CD4-positive, alpha-beta T cell (primary cell): ENCODE results near the gene BRF1. TPM values are rescaled to one million over a fixed set of nuclear protein-coding genes. Genes with fewer than 3 reads are reported as not detected.

Source experiments
- ATAC-seq: fragments of 200-7000 bp; cut with Tn5 transposase; one replicate; pipeline ENCODE4 v1.10.0; 2022; ENCODE audit warnings: mild to moderate bottlenecking; ENCODE audit not compliant: poor library complexity
- CTCF ChIA-PET: fragments of 350-600 bp; sonication (Branson Sonifier 250); formaldehyde crosslinking; loops from one replicate; lab custom pipeline; 2021; ENCODE audit warnings: antibody characterized with exemption, inconsistent platforms; lab: Charles Lee
- POLR2A ChIA-PET: fragments of 350-600 bp; sonication (Branson Sonifier 250); formaldehyde crosslinking; loops from one replicate; lab custom pipeline; 2021; ENCODE audit warnings: antibody characterized with exemption, inconsistent platforms; lab: Charles Lee
- DNase-seq, 14 experiments: peaks; one replicate each; pipeline ENCODE4 v3.0.0-alpha.2; 2013 to 2020; ENCODE audit warnings: mixed read lengths in 2 of 14
- H3K27ac ChIP-seq, 2 donors: one replicate each; pipeline versions ENCODE4 v1.5.1 to v1.7.0; 2013; ENCODE audit warnings: low read length in 2 of 2, low read depth in 1 of 2, mild to moderate bottlenecking in 1 of 2
- H3K27me3 ChIP-seq, 2 experiments: 1 replicate in 1 of 2; 2 replicates in 1 of 2; pipeline versions ENCODE4 v1.6.1 to v1.7.0; 2013; ENCODE audit warnings: low read length in 2 of 2, control low read depth in 1 of 2, mild to moderate bottlenecking in 1 of 2, moderate library complexity in 1 of 2; ENCODE audit not compliant: insufficient read depth in 2 of 2, control insufficient read depth in 1 of 2
- H3K36me3 ChIP-seq: one replicate; pipeline ENCODE4 v1.6.1; 2013; ENCODE audit warnings: low read length, control low read depth; ENCODE audit not compliant: insufficient read depth
- H3K4me1 ChIP-seq: one replicate; pipeline ENCODE4 v1.6.1; 2013; ENCODE audit warnings: low read length, control low read depth; ENCODE audit not compliant: insufficient read depth
- H3K4me3 ChIP-seq: one replicate; pipeline ENCODE4 v1.5.1; 2013; ENCODE audit warnings: mild to moderate bottlenecking, low read length, moderate library complexity
- H3K9me3 ChIP-seq, 2 experiments: 1 replicate in 1 of 2; 2 replicates in 1 of 2; pipeline versions ENCODE4 v1.6.1 to v1.7.0; 2013; ENCODE audit warnings: low read length in 2 of 2, mild to moderate bottlenecking in 2 of 2, control low read depth in 1 of 2, moderate library complexity in 1 of 2; ENCODE audit not compliant: control insufficient read depth in 1 of 2, insufficient read depth in 1 of 2
- H3K27ac Mint-ChIP-seq: one replicate; pipeline ENCODE4 v1.8.0; 2020; ENCODE audit warnings: mixed read lengths
- H3K27me3 Mint-ChIP-seq: one replicate; pipeline ENCODE4 v1.8.0; 2021; ENCODE audit warnings: mixed read lengths
- H3K36me3 Mint-ChIP-seq: one replicate; pipeline ENCODE4 v1.8.0; 2021; ENCODE audit warnings: low read depth, mixed read lengths
- H3K4me1 Mint-ChIP-seq: one replicate; pipeline ENCODE4 v1.8.0; 2021; ENCODE audit warnings: low read depth, mixed read lengths
- H3K4me3 Mint-ChIP-seq: one replicate; pipeline ENCODE4 v1.8.0; 2020; ENCODE audit warnings: mild to moderate bottlenecking, mixed read lengths
- H3K9me3 Mint-ChIP-seq: one replicate; pipeline ENCODE4 v1.8.0; 2020; ENCODE audit warnings: mixed read lengths
- intact Hi-C, 2 experiments: fragments of 100-400 bp; cut with DNase I in 1 of 2; cut with micrococcal nuclease in 1 of 2; formaldehyde crosslinking; loops; one replicate each; pipeline versions ENCODE4 v1.15.1 to v1.9.0; 2023 to 2025; cut with DNase I, micrococcal nuclease
- total RNA-seq, 174 experiments: library from RNA in 2 of 174; stranded (reverse) in 2 of 174; gene quantifications; one replicate each; pipeline ENCODE4 v1.2.3 and lab custom pipeline; 2021 to 2026
- TF ChIP-seq, protein P1 (sequence below): fragments of 200-600 bp; IDR thresholded peaks from one replicate; pipeline ENCODE4 v1.8.0; 2022; ENCODE audit warnings: antibody characterized with exemption, mild to moderate bottlenecking

BRF1 gene
- total RNA-seq, 2 experiments from 2014 or later: 77.4 to 77.7 TPM

- Mint-ChIP-seq H3K4me3 (no peak overlapping the region), H3K27ac (no peak overlapping the region), H3K9me3 (no peaks in the 10 kb centered on the region), H3K4me1 (no peaks in the 10 kb centered on the region), H3K36me3 (peaks cover 58% of the 10 kb centered on the region), H3K27me3 (no peaks in the 10 kb centered on the region)
- Histone ChIP-seq H3K4me1 (no peaks in the 10 kb centered on the region), H3K27me3 (no peaks in the 10 kb centered on the region), H3K9me3 (no peaks in the 10 kb centered on the region), H3K27ac (no peak overlapping the region), H3K36me3 (peaks cover 80% of the 10 kb centered on the region), H3K4me3 (no peak overlapping the region)
- ATAC-seq: no peak
- no peak for DNase-seq
- ChIA-PET POLR2A (no interaction called here), CTCF (no interaction called here)
- TF ChIP-seq, protein P1, sequence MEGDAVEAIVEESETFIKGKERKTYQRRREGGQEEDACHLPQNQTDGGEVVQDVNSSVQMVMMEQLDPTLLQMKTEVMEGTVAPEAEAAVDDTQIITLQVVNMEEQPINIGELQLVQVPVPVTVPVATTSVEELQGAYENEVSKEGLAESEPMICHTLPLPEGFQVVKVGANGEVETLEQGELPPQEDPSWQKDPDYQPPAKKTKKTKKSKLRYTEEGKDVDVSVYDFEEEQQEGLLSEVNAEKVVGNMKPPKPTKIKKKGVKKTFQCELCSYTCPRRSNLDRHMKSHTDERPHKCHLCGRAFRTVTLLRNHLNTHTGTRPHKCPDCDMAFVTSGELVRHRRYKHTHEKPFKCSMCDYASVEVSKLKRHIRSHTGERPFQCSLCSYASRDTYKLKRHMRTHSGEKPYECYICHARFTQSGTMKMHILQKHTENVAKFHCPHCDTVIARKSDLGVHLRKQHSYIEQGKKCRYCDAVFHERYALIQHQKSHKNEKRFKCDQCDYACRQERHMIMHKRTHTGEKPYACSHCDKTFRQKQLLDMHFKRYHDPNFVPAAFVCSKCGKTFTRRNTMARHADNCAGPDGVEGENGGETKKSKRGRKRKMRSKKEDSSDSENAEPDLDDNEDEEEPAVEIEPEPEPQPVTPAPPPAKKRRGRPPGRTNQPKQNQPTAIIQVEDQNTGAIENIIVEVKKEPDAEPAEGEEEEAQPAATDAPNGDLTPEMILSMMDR: no peak
- intact Hi-C loops: no loop called here
Measured at GRCh38 chr14:105221598-105222178, 79.1 kb downstream of the BRF1 start.

GRCh38 chr14:105220699-105221597, 79.9 kb downstream of the BRF1 start:
- Mint-ChIP-seq H3K9me3 (no peaks in the 10 kb centered on the region), H3K4me3 (no peak overlapping the region), H3K4me1 (no peaks in the 10 kb centered on the region), H3K27ac (no peak overlapping the region), H3K36me3 (peaks cover 54% of the 10 kb centered on the region), H3K27me3 (no peaks in the 10 kb centered on the region)
- POLR2A ChIA-PET: no interaction called here
- DNase-seq (no peak), ATAC-seq (no peak)
- CTCF ChIA-PET: no interaction called here
- H3K36me3 ChIP-seq: peaks cover 80% of the 10 kb centered on the region
- H3K9me3 ChIP-seq: no peaks in the 10 kb centered on the region
- no peaks in the 10 kb centered on the region for H3K4me1 ChIP-seq
- TF ChIP-seq, protein P1: no peak
- intact Hi-C loops: no loop called here
- H3K27ac ChIP-seq: no peak overlapping the region
- no peak overlapping the region for H3K4me3 ChIP-seq
- H3K27me3 ChIP-seq: no peaks in the 10 kb centered on the region

GRCh38 chr14:105219753-105220152, 81.0 kb downstream of the BRF1 start:
- H3K27ac ChIP-seq: no peak overlapping the region
- intact Hi-C loops: loop anchor here in 1 of 2 experiments (10.0 kb wide), 1 partner anchor 45 kb away; no protein-coding TSS in a partner anchor
- H3K4me1 ChIP-seq: no peaks in the 10 kb centered on the region
- no peak overlapping the region for H3K4me3 ChIP-seq
- H3K9me3 Mint-ChIP-seq: no peaks in the 10 kb centered on the region
- no peak overlapping the region for H3K4me3 Mint-ChIP-seq
- H3K27me3 Mint-ChIP-seq: no peaks in the 10 kb centered on the region
- peaks cover 78% of the 10 kb centered on the region for H3K36me3 ChIP-seq
- ATAC-seq (no peak), DNase-seq (no peak)
- H3K4me1 Mint-ChIP-seq: no peaks in the 10 kb centered on the region
- TF ChIP-seq, protein P1: no peak
- no peak overlapping the region for H3K27ac Mint-ChIP-seq
- CTCF ChIA-PET: no interaction called here
- POLR2A ChIA-PET: interaction anchor here (0.7 kb wide), 1 partner anchor 159 kb away, joined by 4 read pairs; no protein-coding TSS in a partner anchor
- H3K36me3 Mint-ChIP-seq: peaks cover 56% of the 10 kb centered on the region
- H3K9me3 ChIP-seq: no peaks in the 10 kb centered on the region
- H3K27me3 ChIP-seq: no peaks in the 10 kb centered on the region
